ELR (cell line): ENCODE results near the gene POC5.
A peak's percentile ranks its signal among the peaks of the same experiment; 100 is the strongest.
"Not testable (repeated sequence)": the region's sequence is repeated elsewhere in the genome, so short reads cannot be mapped to it uniquely, and the experiment has no call there.

ENCODE experiments used
- DNase-seq: peaks from one replicate; pipeline ENCODE4 v3.0.0-alpha.2; 2015; ENCODE audit warnings: low read depth

Gene POC5

GRCh38 chr5:75717082-75717922 is at the start of gene POC5:
TSS of gene POC5 (minus strand) at chr5:75717437. CDS start at chr5:75712937, 4,500 bp downstream.
- peak; percentile 97 for DNase-seq

GRCh38 chr5:75758116-75758515 is 40.9 kb upstream of the POC5 start:
- no peak for DNase-seq

- peak; percentile 52 for DNase-seq
Observed at GRCh38 chr5:75756981-75757380, 39.7 kb upstream of the POC5 start.

GRCh38 chr5:75756211-75756610 is 39.0 kb upstream of the POC5 start:
- DNase-seq, result no peak

- no peak for DNase-seq
Observed at GRCh38 chr5:75753182-75753581, 35.9 kb upstream of the POC5 start.

GRCh38 chr5:75744355-75744754 is 27.1 kb upstream of the POC5 start:
- DNase-seq, result no peak

- DNase-seq, result no peak
Observed at GRCh38 chr5:75736273-75736672, 19.0 kb upstream of the POC5 start.

- DNase-seq, result peak; percentile 44
Observed at GRCh38 chr5:75734913-75735789, 17.9 kb upstream of the POC5 start.

GRCh38 chr5:75733767-75734166 is 16.5 kb upstream of the POC5 start:
- DNase-seq, result no peak

- not testable (repeated sequence) for DNase-seq
Observed at GRCh38 chr5:75731515-75731914, 14.3 kb upstream of the POC5 start.

- no peak for DNase-seq
Observed at GRCh38 chr5:75729321-75729720, 12.1 kb upstream of the POC5 start.

GRCh38 chr5:75727931-75728330 is 10.7 kb upstream of the POC5 start:
- no peak for DNase-seq

- DNase-seq, result not testable (repeated sequence)
Observed at GRCh38 chr5:75726224-75726623, 9.0 kb upstream of the POC5 start.

GRCh38 chr5:75723378-75723777 is 6.1 kb upstream of the POC5 start:
- DNase-seq, result no peak

GRCh38 chr5:75721573-75721972 is 4.3 kb upstream of the POC5 start:
- DNase-seq, result no peak

- no peak for DNase-seq
Observed at GRCh38 chr5:75720882-75721281, 3.6 kb upstream of the POC5 start.

GRCh38 chr5:75716715-75717081 is 539 bp downstream of the POC5 start:
- no peak for DNase-seq

GRCh38 chr5:75712091-75712490 is 5.1 kb downstream of the POC5 start:
- no peak for DNase-seq

- DNase-seq, result no peak
Observed at GRCh38 chr5:75711151-75711550, 6.1 kb downstream of the POC5 start.

GRCh38 chr5:75710637-75711036 is 6.6 kb downstream of the POC5 start:
- DNase-seq, result no peak

- peak; percentile 52 for DNase-seq
Observed at GRCh38 chr5:75707911-75708509, 9.2 kb downstream of the POC5 start.

- DNase-seq, result no peak
Observed at GRCh38 chr5:75706775-75707174, 10.5 kb downstream of the POC5 start.

GRCh38 chr5:75706016-75706415 is 11.2 kb downstream of the POC5 start:
- DNase-seq, result no peak
